SK-N-DZ (cell line): ENCODE results near the gene HABP2.

ENCODE experiments used
- DNase-seq: peaks from one replicate; pipeline ENCODE4 v3.0.0-alpha.2; 2015; ENCODE audit warnings: low spot score

Gene HABP2

GRCh38 chr10:113603057-113603777 lies 50.4 kb downstream of the HABP2 start:
- no peak for DNase-seq

GRCh38 chr10:113604572-113604971 lies 51.7 kb downstream of the HABP2 start:
- DNase-seq = no peak

- no peak for DNase-seq
Observed at GRCh38 chr10:113605268-113605978, 52.6 kb downstream of the HABP2 start.

- DNase-seq = no peak
Observed at GRCh38 chr10:113609704-113610108, 56.9 kb downstream of the HABP2 start.

GRCh38 chr10:113610631-113611601 lies 58.1 kb downstream of the HABP2 start:
- no peak for DNase-seq

- DNase-seq = no peak
Observed at GRCh38 chr10:113612154-113612553, 59.3 kb downstream of the HABP2 start.

- no peak for DNase-seq
Observed at GRCh38 chr10:113613427-113613826, 60.6 kb downstream of the HABP2 start.

- DNase-seq = no peak
Observed at GRCh38 chr10:113613977-113614690, 61.3 kb downstream of the HABP2 start.

GRCh38 chr10:113616244-113617074 lies 63.6 kb downstream of the HABP2 start:
- no peak for DNase-seq

- no peak for DNase-seq
Observed at GRCh38 chr10:113617086-113617485, 64.2 kb downstream of the HABP2 start.

GRCh38 chr10:113618338-113618737 lies 65.5 kb downstream of the HABP2 start:
- no peak for DNase-seq

- no peak for DNase-seq
Observed at GRCh38 chr10:113619401-113619800, 66.5 kb downstream of the HABP2 start.

GRCh38 chr10:113620511-113620910 lies 67.7 kb downstream of the HABP2 start:
- DNase-seq = no peak

- DNase-seq = no peak
Observed at GRCh38 chr10:113620936-113621335, 68.1 kb downstream of the HABP2 start.

- DNase-seq = no peak
Observed at GRCh38 chr10:113621799-113622198, 68.9 kb downstream of the HABP2 start.

- DNase-seq = no peak
Observed at GRCh38 chr10:113622831-113623230, 70.0 kb downstream of the HABP2 start.

GRCh38 chr10:113625461-113626186 lies 72.8 kb downstream of the HABP2 start:
- DNase-seq = no peak

GRCh38 chr10:113626809-113627355 lies 74.0 kb downstream of the HABP2 start:
- DNase-seq = no peak

- no peak for DNase-seq
Observed at GRCh38 chr10:113627836-113628235, 75.0 kb downstream of the HABP2 start.
